Liver (tissue), 3 donors: ENCODE results near the gene RIBC1.

Experiments used
- ATF3 ChIP-seq: IDR thresholded peaks from 2 replicates; pipeline ENCODE4 v1.6.1; 2016; ENCODE audit warnings: antibody characterized with exemption
- TAF1 ChIP-seq: conservative IDR thresholded peaks from 2 replicates; pipeline ENCODE4 v1.6.1; 2016; ENCODE audit warnings: antibody characterized with exemption, mild to moderate bottlenecking
- TF ChIP-seq, protein P1 (sequence below): fragments of 150-350 bp; IDR thresholded peaks from 2 replicates; pipeline ENCODE4 v1.5.1; 2017; ENCODE audit warnings: improper control_type of control experiment, low read depth, low read length; ENCODE audit not compliant: missing input control
- TF ChIP-seq, protein P2 (sequence below): IDR thresholded peaks from 2 replicates; pipeline ENCODE4 v1.6.1; 2016; ENCODE audit warnings: antibody characterized with exemption
- donor health status: healthy.
- donor health status: healthy.

DNA sequence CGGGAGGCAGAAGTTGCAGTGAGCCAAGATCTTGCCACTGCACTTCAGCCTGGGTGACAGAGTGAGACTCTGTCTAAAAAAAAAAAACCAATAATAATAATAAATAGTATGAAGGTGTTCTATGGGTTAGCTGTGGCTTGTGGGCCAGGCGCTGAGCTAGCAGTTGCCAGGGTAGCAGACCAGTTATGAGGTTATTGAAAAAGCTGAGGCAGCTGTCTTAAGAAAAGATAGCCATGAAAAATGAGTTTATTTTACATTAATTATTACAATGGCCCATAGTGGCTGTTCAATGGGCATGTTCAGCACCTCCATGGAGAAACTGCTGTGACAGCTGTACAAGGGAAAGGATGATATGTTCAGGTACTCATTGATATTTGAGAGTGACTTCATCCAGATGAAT is 24.8 kb downstream of the RIBC1 start:
- TF ChIP-seq ATF3 = no peak
- no peak for TF ChIP-seq TAF1
- TF ChIP-seq, protein P1, sequence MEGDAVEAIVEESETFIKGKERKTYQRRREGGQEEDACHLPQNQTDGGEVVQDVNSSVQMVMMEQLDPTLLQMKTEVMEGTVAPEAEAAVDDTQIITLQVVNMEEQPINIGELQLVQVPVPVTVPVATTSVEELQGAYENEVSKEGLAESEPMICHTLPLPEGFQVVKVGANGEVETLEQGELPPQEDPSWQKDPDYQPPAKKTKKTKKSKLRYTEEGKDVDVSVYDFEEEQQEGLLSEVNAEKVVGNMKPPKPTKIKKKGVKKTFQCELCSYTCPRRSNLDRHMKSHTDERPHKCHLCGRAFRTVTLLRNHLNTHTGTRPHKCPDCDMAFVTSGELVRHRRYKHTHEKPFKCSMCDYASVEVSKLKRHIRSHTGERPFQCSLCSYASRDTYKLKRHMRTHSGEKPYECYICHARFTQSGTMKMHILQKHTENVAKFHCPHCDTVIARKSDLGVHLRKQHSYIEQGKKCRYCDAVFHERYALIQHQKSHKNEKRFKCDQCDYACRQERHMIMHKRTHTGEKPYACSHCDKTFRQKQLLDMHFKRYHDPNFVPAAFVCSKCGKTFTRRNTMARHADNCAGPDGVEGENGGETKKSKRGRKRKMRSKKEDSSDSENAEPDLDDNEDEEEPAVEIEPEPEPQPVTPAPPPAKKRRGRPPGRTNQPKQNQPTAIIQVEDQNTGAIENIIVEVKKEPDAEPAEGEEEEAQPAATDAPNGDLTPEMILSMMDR = no peak
- TF ChIP-seq, protein P2, sequence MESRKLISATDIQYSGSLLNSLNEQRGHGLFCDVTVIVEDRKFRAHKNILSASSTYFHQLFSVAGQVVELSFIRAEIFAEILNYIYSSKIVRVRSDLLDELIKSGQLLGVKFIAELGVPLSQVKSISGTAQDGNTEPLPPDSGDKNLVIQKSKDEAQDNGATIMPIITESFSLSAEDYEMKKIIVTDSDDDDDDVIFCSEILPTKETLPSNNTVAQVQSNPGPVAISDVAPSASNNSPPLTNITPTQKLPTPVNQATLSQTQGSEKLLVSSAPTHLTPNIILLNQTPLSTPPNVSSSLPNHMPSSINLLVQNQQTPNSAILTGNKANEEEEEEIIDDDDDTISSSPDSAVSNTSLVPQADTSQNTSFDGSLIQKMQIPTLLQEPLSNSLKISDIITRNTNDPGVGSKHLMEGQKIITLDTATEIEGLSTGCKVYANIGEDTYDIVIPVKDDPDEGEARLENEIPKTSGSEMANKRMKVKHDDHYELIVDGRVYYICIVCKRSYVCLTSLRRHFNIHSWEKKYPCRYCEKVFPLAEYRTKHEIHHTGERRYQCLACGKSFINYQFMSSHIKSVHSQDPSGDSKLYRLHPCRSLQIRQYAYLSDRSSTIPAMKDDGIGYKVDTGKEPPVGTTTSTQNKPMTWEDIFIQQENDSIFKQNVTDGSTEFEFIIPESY = no peak
